GM21786 (cell line): ENCODE measurements around the gene NSFL1C.
A peak's percentile ranks its signal among the peaks of the same experiment; 100 is the strongest.

ENCODE experiments used
- ATAC-seq: cut with Tn5 transposase; IDR thresholded peaks from one replicate; pipeline ENCODE4 v1.9.1; 2021; ENCODE audit not compliant: unreplicated experiment

Gene NSFL1C

GRCh38 chr20:1462834-1463233 lies 3.8 kb downstream of the NSFL1C start:
- no peak for ATAC-seq

GRCh38 chr20:1462001-1462400 lies 4.6 kb downstream of the NSFL1C start:
- ATAC-seq = no peak

GRCh38 chr20:1460275-1460674 lies 6.4 kb downstream of the NSFL1C start:
- ATAC-seq = no peak

- no peak for ATAC-seq
Measured at GRCh38 chr20:1457992-1458391, 8.7 kb downstream of the NSFL1C start.

GRCh38 chr20:1456300-1456699 lies 10.3 kb downstream of the NSFL1C start:
- ATAC-seq = no peak

- ATAC-seq = no peak
Measured at GRCh38 chr20:1450926-1451491, 15.6 kb downstream of the NSFL1C start.

GRCh38 chr20:1449370-1449769 lies 17.3 kb downstream of the NSFL1C start:
- no peak for ATAC-seq

GRCh38 chr20:1448081-1448620 lies 18.5 kb downstream of the NSFL1C start:
- ATAC-seq = no peak

- no peak for ATAC-seq
Measured at GRCh38 chr20:1446536-1446935, 20.1 kb downstream of the NSFL1C start.

- ATAC-seq = no peak
Measured at GRCh38 chr20:1443085-1443484, 23.6 kb downstream of the NSFL1C start.

- no peak for ATAC-seq
Measured at GRCh38 chr20:1442304-1442703, 24.3 kb downstream of the NSFL1C start.

- no peak for ATAC-seq
Measured at GRCh38 chr20:1441133-1441532, 25.5 kb downstream of the NSFL1C start.

GRCh38 chr20:1440024-1440423 lies 26.6 kb downstream of the NSFL1C start:
- no peak for ATAC-seq

GRCh38 chr20:1438361-1438760 lies 28.3 kb downstream of the NSFL1C start:
- no peak for ATAC-seq

- peak; percentile 37 for ATAC-seq
Measured at GRCh38 chr20:1437235-1437904, 29.3 kb downstream of the NSFL1C start.

GRCh38 chr20:1436263-1436662 lies 30.4 kb downstream of the NSFL1C start:
- no peak for ATAC-seq

- ATAC-seq = no peak
Measured at GRCh38 chr20:1435337-1435699, 31.3 kb downstream of the NSFL1C start.

- ATAC-seq = peak; percentile 94
Measured at GRCh38 chr20:1434571-1435336, 31.9 kb downstream of the NSFL1C start.

- no peak for ATAC-seq
Measured at GRCh38 chr20:1431158-1431557, 35.5 kb downstream of the NSFL1C start.

- no peak for ATAC-seq
Measured at GRCh38 chr20:1430004-1430451, 36.6 kb downstream of the NSFL1C start.

- no peak for ATAC-seq
Measured at GRCh38 chr20:1429143-1429728, 37.4 kb downstream of the NSFL1C start.
